GM18520 (cell line): ENCODE data around the gene ZNF397.

ENCODE experiments used
- ATAC-seq: cut with Tn5 transposase; IDR thresholded peaks from one replicate; pipeline ENCODE4 v1.9.1; 2021; ENCODE audit not compliant: unreplicated experiment

Gene ZNF397

GRCh38 chr18:35290094-35290735 is 49.4 kb downstream of the ZNF397 start, which contains the start of gene ZSCAN30:
TSS of gene ZSCAN30 (minus strand) at chr18:35290229. CDS start at chr18:35264352, 25,877 bp downstream.
- peak; percentile 85 for ATAC-seq

GRCh38 chr18:35291166-35291565 is 50.3 kb downstream of the ZNF397 start:
- no peak for ATAC-seq

GRCh38 chr18:35296060-35296459 is 55.2 kb downstream of the ZNF397 start:
- ATAC-seq, result no peak

GRCh38 chr18:35303610-35304009 is 62.8 kb downstream of the ZNF397 start:
- no peak for ATAC-seq

- ATAC-seq, result no peak
Measured at GRCh38 chr18:35306588-35307250, 65.9 kb downstream of the ZNF397 start.
